HUES6 (cell line): Measurements from ENCODE around the gene MRPL17.

Experiments
- H3K27ac ChIP-seq: 2 replicates; pipeline ENCODE4 v1.7.0; 2013; ENCODE audit warnings: low read depth, mild to moderate bottlenecking, low read length, inconsistent platforms
- H3K27me3 ChIP-seq: 2 replicates; pipeline ENCODE4 v1.6.1; 2013; ENCODE audit warnings: low read length; ENCODE audit not compliant: control insufficient read depth, insufficient read depth
- H3K36me3 ChIP-seq: 2 replicates; pipeline ENCODE4 v1.6.1; 2013; ENCODE audit warnings: low read length; ENCODE audit not compliant: control insufficient read depth, insufficient read depth
- H3K4me1 ChIP-seq: 2 replicates; pipeline ENCODE4 v1.6.1; 2013; ENCODE audit warnings: low read length; ENCODE audit not compliant: control insufficient read depth, insufficient read depth
- H3K4me3 ChIP-seq: 2 replicates; pipeline ENCODE4 v1.5.1; 2013; ENCODE audit warnings: low read depth, low read length
- H3K9ac ChIP-seq: one replicate; pipeline ENCODE4 v1.6.1; 2013; ENCODE audit warnings: mild to moderate bottlenecking, low read length
- H3K9me3 ChIP-seq: 2 replicates; pipeline ENCODE4 v1.6.1; 2013; ENCODE audit warnings: low read depth, low read length; ENCODE audit not compliant: control insufficient read depth, insufficient read depth

Gene MRPL17

DNA sequence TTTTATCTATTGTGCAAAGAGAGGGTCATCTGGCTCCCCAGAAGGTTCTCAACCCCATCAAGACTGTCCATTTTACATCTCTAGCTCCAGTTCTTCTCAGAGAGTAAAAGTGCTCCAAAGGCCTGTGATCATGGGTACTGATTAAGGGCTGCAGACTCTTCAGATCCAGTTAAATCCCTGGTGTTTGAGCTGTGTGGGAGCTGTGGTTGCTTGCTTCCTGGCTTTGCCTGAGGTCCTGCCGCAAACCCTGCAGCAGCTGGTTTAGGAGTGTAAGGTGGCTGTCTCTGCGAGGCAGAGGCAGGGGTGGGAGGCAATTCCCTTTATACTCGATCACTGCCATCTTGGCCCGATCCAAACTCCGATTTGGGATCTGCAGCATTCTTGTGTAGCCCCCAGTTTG, 1.2 kb downstream of the MRPL17 start:
- H3K36me3 ChIP-seq: peaks cover 27% of the 10 kb centered on the region
- peak overlapping the region; percentile 92 for H3K9ac ChIP-seq
- H3K27me3 ChIP-seq: no peaks in the 10 kb centered on the region
- H3K4me3 ChIP-seq: peak overlapping the region; percentile 99
- H3K27ac ChIP-seq: peak overlapping the region; percentile 82; the same call in 1 of the 2 replicates
- H3K4me1 ChIP-seq: peaks cover 15% of the 10 kb centered on the region
- no peaks in the 10 kb centered on the region for H3K9me3 ChIP-seq

DNA sequence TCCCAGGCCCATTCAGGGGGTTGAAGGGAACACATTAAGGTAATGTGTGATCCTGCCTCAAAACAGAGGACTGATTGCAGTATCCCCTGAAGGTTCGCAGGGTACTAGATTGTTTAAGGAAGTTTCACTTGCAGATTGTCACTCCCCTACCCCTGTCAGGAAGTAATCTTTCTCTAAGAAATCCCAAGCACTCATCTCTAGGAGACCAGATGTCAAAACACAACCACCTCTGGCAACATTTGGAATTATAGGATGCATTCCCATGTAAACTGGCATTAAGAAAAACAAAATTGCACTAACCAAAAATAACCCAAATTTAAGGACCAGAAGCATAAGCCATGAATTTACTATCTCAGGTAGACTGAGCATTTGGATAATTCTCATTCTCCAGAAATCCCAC, 1.6 kb downstream of the MRPL17 start:
- Histone ChIP-seq H3K27ac (no peak overlapping the region), H3K9ac (no peak overlapping the region), H3K36me3 (peaks cover 27% of the 10 kb centered on the region), H3K4me3 (peak overlapping the region; percentile 99), H3K27me3 (no peaks in the 10 kb centered on the region), H3K9me3 (no peaks in the 10 kb centered on the region), H3K4me1 (peaks cover 15% of the 10 kb centered on the region)

DNA sequence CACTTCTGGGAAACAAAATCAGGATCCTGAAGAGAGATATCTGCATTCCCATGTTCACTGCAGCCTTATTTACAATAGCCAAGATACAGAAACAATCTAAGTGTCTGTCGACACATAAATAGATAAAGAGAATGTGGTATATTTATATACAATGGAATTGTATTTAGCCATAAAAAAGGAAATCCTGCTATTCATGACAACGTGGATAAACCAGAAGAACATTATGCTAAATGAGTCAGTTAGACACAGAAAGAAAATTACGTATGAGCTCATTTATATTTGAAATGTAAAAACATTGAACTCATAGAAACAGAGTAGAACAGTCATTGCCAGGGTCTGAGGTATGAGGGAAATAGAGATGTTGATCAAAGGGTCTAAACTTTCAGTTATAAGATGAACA, 6.1 kb downstream of the MRPL17 start:
- Histone ChIP-seq H3K27me3 (no peaks in the 10 kb centered on the region), H3K27ac (no peak overlapping the region), H3K36me3 (peaks cover 18% of the 10 kb centered on the region), H3K9ac (no peak overlapping the region), H3K9me3 (no peaks in the 10 kb centered on the region), H3K4me3 (no peak overlapping the region), H3K4me1 (peaks cover 6% of the 10 kb centered on the region)

DNA sequence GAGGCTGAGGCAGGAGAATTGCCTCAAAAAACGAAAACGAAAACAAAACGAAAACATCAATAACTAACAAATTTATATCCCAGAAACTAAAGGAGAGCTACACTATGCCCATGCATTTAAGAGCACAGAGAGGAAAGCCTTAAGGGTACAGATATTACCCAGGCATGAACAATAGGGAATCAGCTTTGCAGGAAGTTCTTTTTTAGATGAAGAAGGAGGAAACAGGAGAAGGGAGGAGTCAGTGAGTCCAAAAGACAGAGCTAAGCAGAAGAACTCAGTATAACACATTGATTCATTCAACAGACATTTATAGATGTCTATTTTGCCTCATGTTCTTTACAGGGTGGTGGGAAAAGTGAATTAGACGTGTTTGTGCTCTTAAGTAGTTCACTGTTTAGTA, 8.3 kb downstream of the MRPL17 start:
- H3K36me3 ChIP-seq: no peaks in the 10 kb centered on the region
- H3K27me3 ChIP-seq: no peaks in the 10 kb centered on the region
- H3K9me3 ChIP-seq: no peaks in the 10 kb centered on the region
- no peak overlapping the region for H3K4me3 ChIP-seq
- no peaks in the 10 kb centered on the region; the same call in 1 of the 2 replicates for H3K4me1 ChIP-seq
- H3K27ac ChIP-seq: no peak overlapping the region
- no peak overlapping the region for H3K9ac ChIP-seq

DNA sequence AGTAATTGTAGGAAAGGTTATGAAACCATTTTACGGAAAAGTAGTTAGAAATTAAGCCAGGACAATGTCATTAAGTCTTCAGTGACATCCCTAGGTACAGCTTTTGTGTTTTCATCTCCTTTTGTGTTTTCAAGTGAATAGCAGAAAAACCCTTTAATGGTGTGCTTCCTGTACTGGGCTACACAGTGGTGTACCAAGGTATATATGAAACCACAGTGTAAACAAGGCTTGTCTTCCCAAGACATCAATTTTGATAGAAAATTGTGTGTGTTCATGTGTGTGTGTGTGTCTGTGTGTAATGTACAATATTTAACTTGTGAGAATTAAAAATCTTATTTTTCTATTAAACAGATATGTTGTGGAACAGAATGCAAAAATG, 8.9 kb downstream of the MRPL17 start:
- no peaks in the 10 kb centered on the region; the same call in 1 of the 2 replicates for H3K4me1 ChIP-seq
- no peak overlapping the region for H3K9ac ChIP-seq
- H3K27ac ChIP-seq: no peak overlapping the region
- H3K9me3 ChIP-seq: no peaks in the 10 kb centered on the region
- H3K27me3 ChIP-seq: no peaks in the 10 kb centered on the region
- H3K36me3 ChIP-seq: no peaks in the 10 kb centered on the region
- H3K4me3 ChIP-seq: no peak overlapping the region

DNA sequence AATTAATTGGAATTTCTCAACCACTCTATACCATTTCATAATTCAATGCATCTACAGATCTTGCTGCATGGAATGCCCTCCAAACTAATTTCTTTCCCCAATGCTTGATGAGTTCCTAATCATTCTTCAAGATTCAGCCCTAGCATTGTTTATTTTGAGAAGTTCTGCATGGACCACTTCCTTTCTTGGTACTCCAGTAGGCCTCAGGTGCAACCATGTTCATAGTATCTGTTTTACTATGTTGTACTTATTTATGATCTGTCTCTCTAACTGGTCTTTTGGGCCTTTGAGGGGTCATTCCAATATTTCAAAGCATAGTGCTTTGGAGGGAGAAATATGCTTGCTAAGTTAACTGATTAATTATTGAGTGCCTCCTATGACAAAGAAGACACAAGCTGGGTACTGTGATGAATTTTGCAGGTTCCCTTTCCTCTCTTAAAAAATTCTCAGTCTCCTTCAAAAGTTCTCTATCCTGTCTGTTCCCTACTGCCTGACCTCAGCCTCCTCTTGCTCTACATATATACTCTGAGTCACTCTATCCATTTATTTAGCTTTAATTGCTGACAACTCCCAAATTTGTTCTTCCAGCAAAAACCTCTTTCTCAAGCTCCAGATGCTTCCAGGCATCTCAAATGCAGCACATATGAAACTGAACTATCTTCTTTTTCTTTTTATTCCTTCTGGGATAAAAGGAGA, 9.5 kb downstream of the MRPL17 start:
- Histone ChIP-seq H3K36me3 (no peaks in the 10 kb centered on the region), H3K27ac (no peak overlapping the region), H3K4me3 (no peak overlapping the region), H3K9ac (no peak overlapping the region), H3K4me1 (no peaks in the 10 kb centered on the region), H3K9me3 (no peaks in the 10 kb centered on the region), H3K27me3 (no peaks in the 10 kb centered on the region)

DNA sequence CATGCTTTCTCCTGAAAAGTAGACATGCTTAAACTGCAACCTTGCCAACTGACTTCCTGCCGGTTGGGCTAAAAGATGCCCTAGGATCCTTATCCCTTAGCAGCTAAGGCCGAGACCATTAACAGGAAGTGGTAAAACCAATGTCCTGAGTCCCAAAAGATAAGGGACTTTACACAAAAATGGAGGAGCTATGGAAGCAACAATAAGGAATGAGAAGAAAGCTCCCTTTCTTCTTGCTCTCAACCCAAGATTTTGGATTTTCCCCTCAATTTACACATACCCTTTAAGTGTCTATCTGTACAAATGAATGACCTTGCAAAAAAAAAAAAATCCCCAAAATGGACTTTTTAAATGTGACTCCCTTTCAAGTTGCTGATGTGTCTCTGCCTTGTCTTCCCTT, 11.1 kb downstream of the MRPL17 start:
- Histone ChIP-seq H3K4me1 (0 out of 2 replicates have a peak, but pooled peaks cover 2% of the 10 kb centered on the region), H3K27me3 (no peaks in the 10 kb centered on the region), H3K27ac (no peak overlapping the region), H3K36me3 (no peaks in the 10 kb centered on the region), H3K4me3 (no peak overlapping the region), H3K9me3 (no peaks in the 10 kb centered on the region), H3K9ac (no peak overlapping the region)

DNA sequence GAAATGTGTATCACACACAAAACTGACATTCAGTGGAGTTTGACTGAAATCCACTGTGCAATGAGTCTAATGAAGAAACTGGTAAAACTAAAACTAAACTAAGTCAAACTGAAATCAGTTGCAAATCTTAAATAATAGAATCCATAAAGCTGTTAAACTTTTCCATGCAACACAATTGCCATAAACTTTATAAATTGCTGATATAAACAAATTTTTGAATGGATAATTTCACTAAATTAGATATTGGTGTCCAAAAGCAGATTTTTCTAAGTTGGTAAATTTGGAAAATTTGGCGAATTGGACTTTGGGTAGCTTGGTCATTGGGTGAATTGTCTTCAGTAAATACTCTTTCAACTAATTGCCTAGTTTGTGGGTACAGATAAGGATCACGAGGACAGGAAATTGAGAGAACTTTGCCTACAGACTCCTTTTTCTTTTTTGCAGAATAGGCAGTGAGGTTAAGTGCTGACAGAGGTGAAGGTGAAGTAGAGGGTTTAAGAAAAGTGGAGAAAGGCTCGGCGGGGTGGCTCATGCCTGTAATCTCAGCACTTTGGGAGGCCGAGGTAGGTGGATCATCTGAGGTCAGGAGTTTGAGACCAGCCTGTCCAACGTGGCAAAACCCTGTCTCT, 12.8 kb downstream of the MRPL17 start:
- no peak overlapping the region for H3K4me3 ChIP-seq
- 0 out of 2 replicates have a peak, but pooled peaks cover 2% of the 10 kb centered on the region for H3K4me1 ChIP-seq
- no peak overlapping the region for H3K27ac ChIP-seq
- no peaks in the 10 kb centered on the region for H3K27me3 ChIP-seq
- no peaks in the 10 kb centered on the region for H3K36me3 ChIP-seq
- H3K9ac ChIP-seq: no peak overlapping the region
- no peaks in the 10 kb centered on the region for H3K9me3 ChIP-seq

DNA sequence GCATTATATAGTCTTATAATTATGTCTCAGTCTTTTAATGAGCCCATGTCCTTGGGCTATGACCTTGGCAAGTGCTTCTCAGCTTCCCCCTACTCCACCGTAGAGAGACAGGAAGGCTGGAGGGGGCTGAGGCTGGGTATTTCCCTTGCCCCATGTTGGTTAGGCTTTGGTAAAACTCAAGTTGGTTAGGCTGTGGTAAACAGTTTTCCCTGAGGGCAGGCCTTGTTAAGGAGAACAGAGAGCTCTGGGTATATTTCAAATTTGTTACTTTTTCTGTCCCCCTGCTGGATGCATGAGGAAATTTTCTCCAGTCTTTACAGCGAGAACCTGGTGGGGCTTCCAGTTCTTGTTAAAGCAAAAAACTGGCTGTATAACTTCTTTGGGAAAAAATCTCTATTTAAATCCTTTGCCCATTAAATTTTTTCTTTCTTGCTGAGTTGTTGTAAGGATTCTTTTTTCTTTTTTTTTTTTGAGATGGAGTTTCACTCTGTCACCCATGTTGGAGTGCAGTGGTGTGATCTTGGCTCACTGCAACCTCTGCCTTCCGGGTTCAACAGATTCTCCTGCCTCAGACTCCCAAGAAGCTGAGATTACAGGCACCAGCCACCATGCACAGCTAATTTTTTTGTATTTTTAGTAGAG, 15.3 kb downstream of the MRPL17 start:
- no peaks in the 10 kb centered on the region for H3K36me3 ChIP-seq
- no peak overlapping the region for H3K27ac ChIP-seq
- no peak overlapping the region for H3K4me3 ChIP-seq
- H3K4me1 ChIP-seq: 0 out of 2 replicates have a peak, but pooled peaks cover 2% of the 10 kb centered on the region
- H3K27me3 ChIP-seq: no peaks in the 10 kb centered on the region
- no peaks in the 10 kb centered on the region for H3K9me3 ChIP-seq
- H3K9ac ChIP-seq: no peak overlapping the region

DNA sequence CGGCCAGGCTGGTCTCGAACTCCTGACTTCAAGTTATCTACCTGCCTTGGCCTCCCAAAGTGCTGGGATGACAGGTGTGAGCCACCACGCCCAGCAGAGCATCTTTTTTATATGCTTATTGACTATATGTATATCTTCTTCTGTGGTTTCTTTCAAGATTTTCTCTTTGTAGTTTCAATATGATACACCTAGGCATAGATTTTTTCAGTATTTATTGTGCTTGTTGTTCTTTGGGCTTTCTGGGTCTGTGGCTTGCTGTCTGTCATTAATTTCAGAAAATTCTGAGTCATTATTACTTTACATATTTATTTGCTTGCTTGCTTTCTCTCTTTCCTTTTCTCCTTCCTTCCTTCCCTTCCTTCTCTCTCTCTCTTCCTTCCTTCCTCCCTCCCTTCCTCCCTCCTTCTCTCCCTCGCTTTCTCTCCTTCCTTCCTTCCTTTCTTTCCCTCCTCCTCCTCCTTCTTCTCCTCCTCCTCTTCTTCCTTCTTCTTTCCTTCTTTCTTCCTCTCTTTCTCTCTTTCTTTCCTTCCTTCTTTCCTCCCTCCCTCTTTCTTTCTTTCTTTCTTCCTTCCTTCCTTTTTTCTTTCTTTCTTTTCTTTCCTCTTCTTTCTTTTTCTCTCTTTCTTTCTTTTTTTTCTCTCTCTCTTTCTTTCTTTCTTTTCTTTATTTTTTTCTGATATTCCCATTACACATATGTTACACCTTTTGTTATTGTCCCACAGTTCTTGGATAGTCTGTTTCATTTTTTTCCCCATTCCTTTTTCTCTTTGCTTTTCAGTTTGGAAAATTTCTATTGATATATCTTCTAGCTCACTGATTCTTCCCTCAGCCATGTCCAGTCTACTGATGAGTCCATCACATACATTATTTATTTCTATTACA, 16.6 kb downstream of the MRPL17 start:
- Histone ChIP-seq H3K27me3 (no peaks in the 10 kb centered on the region), H3K4me1 (0 out of 2 replicates have a peak, but pooled peaks cover 2% of the 10 kb centered on the region), H3K4me3 (no peak overlapping the region), H3K9ac (no peak overlapping the region), H3K36me3 (no peaks in the 10 kb centered on the region), H3K27ac (no peak overlapping the region), H3K9me3 (no peaks in the 10 kb centered on the region)
